OCI-LY7 (cell line): ENCODE measurements around the gene EPS8L2. TPM values are rescaled to one million over a fixed set of nuclear protein-coding genes. Genes with fewer than 3 reads are reported as not detected.

Experiments
- BruUV-seq: library from RNA; stranded (reverse); fragments of 400-500 nt; replicated peaks from 2 replicates; lab custom pipeline; 2021; lab: Mats Ljungman, UMichigan
- CTCF ChIA-PET: fragments of 300-600 bp; sonication (Branson Sonifier 250); formaldehyde crosslinking; loops from one replicate; lab custom pipeline; 2022; ENCODE audit warnings: antibody characterized with exemption; ENCODE audit not compliant: unreplicated experiment; lab: Charles Lee
- POLR2A ChIA-PET: fragments of 300-600 bp; sonication (Branson Sonifier 250); formaldehyde crosslinking; loops from one replicate; lab custom pipeline; 2022; ENCODE audit warnings: antibody characterized with exemption; lab: Charles Lee
- DNase-seq: peaks from one replicate; pipeline ENCODE4 v3.0.0-alpha.2; 2015; ENCODE audit warnings: low spot score
- H2AFZ ChIP-seq: fragments of 200-600 bp; sonication (generic), shearing (Covaris generic); 2 replicates; pipeline ENCODE4 v1.6.1; 2014; ENCODE audit warnings: mild to moderate bottlenecking, antibody characterized with exemption, low read length, moderate library complexity
- H3K27ac ChIP-seq: fragments of 200-600 bp; sonication (generic); 2 replicates; pipeline ENCODE4 v1.5.1; 2014; ENCODE audit warnings: mixed run types, low read depth, mild to moderate bottlenecking, moderate library complexity, low read length, inconsistent platforms; ENCODE audit not compliant: poor library complexity, severe bottlenecking
- H3K36me3 ChIP-seq: fragments of 200-600 bp; sonication (generic); 2 replicates; pipeline ENCODE4 v1.6.1; 2014; ENCODE audit warnings: mild to moderate bottlenecking, antibody characterized with exemption, low read length, moderate library complexity, mixed read lengths; ENCODE audit not compliant: insufficient read depth
- H3K4me1 ChIP-seq: fragments of 200-600 bp; sonication (generic); 2 replicates; pipeline ENCODE4 v1.5.1; 2014; ENCODE audit warnings: mild to moderate bottlenecking, low read length; ENCODE audit not compliant: insufficient read depth, poor library complexity, severe bottlenecking
- H3K4me2 ChIP-seq: fragments of 200-600 bp; sonication (generic); 2 replicates; pipeline ENCODE4 v1.6.1; 2014; ENCODE audit warnings: mild to moderate bottlenecking, low read length
- H3K4me3 ChIP-seq: fragments of 200-600 bp; sonication (generic); 2 replicates; pipeline ENCODE4 v1.5.1; 2014; ENCODE audit warnings: mild to moderate bottlenecking, low read depth, low read length; ENCODE audit not compliant: poor library complexity, severe bottlenecking
- H3K79me2 ChIP-seq: fragments of 200-600 bp; sonication (generic); 2 replicates; pipeline ENCODE4 v1.6.1; 2016; ENCODE audit warnings: low read depth, mild to moderate bottlenecking, low read length, moderate library complexity, mixed read lengths; ENCODE audit not compliant: insufficient read depth
- H3K9me2 ChIP-seq: fragments of 200-600 bp; sonication (generic); 2 replicates; pipeline ENCODE4 v1.6.1; 2016; ENCODE audit warnings: mild to moderate bottlenecking, low read length, mixed read lengths; ENCODE audit not compliant: insufficient read depth
- H3K9me3 ChIP-seq: fragments of 200-600 bp; sonication (generic); 2 replicates; pipeline ENCODE4 v1.6.1; 2014; ENCODE audit warnings: mild to moderate bottlenecking, mixed run types, low read length, mixed read lengths
- H4K20me1 ChIP-seq: fragments of 200-600 bp; sonication (generic); 2 replicates; pipeline ENCODE4 v1.6.1; 2014; ENCODE audit warnings: mild to moderate bottlenecking, antibody characterized with exemption, low read length, moderate library complexity, mixed read lengths; ENCODE audit not compliant: insufficient read depth
- CTCF ChIP-seq: fragments of 200-600 bp; sonication (generic); conservative IDR thresholded peaks from 2 replicates; pipeline ENCODE4 v1.5.1; 2014; ENCODE audit warnings: mild to moderate bottlenecking, antibody characterized with exemption, low read length, moderate library complexity, mixed read lengths
- EZH2phosphoT487 ChIP-seq: fragments of 200-600 bp; sonication (generic); IDR thresholded peaks from 2 replicates; pipeline ENCODE4 v1.6.1; 2018; ENCODE audit warnings: low read depth, borderline replicate concordance, mild to moderate bottlenecking, mixed run types, antibody characterized with exemption, low read length, moderate library complexity, mixed read lengths
- intact Hi-C: fragments of 100-400 bp; cut with micrococcal nuclease; formaldehyde crosslinking; loops from one replicate; pipeline ENCODE4 v1.10.0; 2022; ENCODE audit not compliant: unreplicated experiment
- total RNA-seq, 2 experiments: library from RNA; depleted of rRNA in 1 of 2; stranded (reverse); fragments of >200 nt in 1 of 2; shearing (Covaris generic) in 1 of 2; gene quantifications; 2 replicates each; pipeline ENCODE4 v1.2.3, GENCODE V29; 2014 to 2022

Gene EPS8L2
- total RNA-seq, 2 experiments from 2014 or later: 3.8 to 7.1 TPM

- Histone ChIP-seq H3K9me2 (no peaks in the 10 kb centered on the region), H4K20me1 (no peaks in the 10 kb centered on the region), H3K9me3 (no peaks in the 10 kb centered on the region), H3K4me3 (peak overlapping the region; percentile 83), H3K36me3 (peaks cover 16% of the 10 kb centered on the region), H2AFZ (no peak overlapping the region), H3K4me1 (peaks cover 37% of the 10 kb centered on the region), H3K27ac (no peak overlapping the region), H3K79me2 (peaks cover 34% of the 10 kb centered on the region; the same call in 1 of the 2 replicates), H3K4me2 (peak overlapping the region; percentile 73)
- no peak for TF ChIP-seq CTCF
- BruUV-seq: no TSS peak
- ChIA-PET CTCF (interaction anchor here (0.6 to 3.7 kb wide), 3 partner anchors 12 to 82 kb away, joined by 8 to 26 read pairs (median 15); no protein-coding TSS in a partner anchor), POLR2A (interaction anchor here (0.6 kb wide), 3 partner anchors 112 to 357 kb away, joined by 3 to 4 read pairs (median 3); no protein-coding TSS in a partner anchor)
- intact Hi-C loops: no loop called here
- DNase-seq: no peak
These were observed 12.0 kb upstream of the EPS8L2 start for GRCh38 chr11:693887-694562.

- H3K27ac ChIP-seq: peak within 1 kb of the TSS; percentile 88
- peaks cover 34% of the 10 kb centered on the region; the same call in 1 of the 2 replicates for H3K79me2 ChIP-seq
- no TSS peak for BruUV-seq
- no peak for TF ChIP-seq EZH2phosphoT487
- H3K4me3 ChIP-seq: peak within 1 kb of the TSS; percentile 83
- intact Hi-C loops: no loop called here
- H2AFZ ChIP-seq: peak within 1 kb of the TSS; percentile 60
- peak; percentile 99 for DNase-seq
- H3K36me3 ChIP-seq: peaks cover 9% of the 10 kb centered on the region
- no peaks in the 10 kb centered on the region for H3K9me3 ChIP-seq
- no peaks in the 10 kb centered on the region for H4K20me1 ChIP-seq
- POLR2A ChIA-PET: interaction anchor here (0.6 kb wide), 3 partner anchors 82 to 357 kb away, joined by 3 read pairs; no protein-coding TSS in a partner anchor
- no peaks in the 10 kb centered on the region for H3K9me2 ChIP-seq
- peak within 1 kb of the TSS; percentile 77 for H3K4me2 ChIP-seq
- peaks cover 37% of the 10 kb centered on the region for H3K4me1 ChIP-seq
- CTCF ChIA-PET: interaction anchor here (0.6 to 3.7 kb wide), 4 partner anchors 13 to 81 kb away, joined by 5 to 26 read pairs (median 12); no protein-coding TSS in a partner anchor
These were observed 11.3 kb upstream of the EPS8L2 start, which contains the start of gene DEAF1 for GRCh38 chr11:694563-695287. Gene DEAF1, minus strand, starts transcription at chr11:695222. Its CDS starts 175 bp downstream, at chr11:695047.

- peak overlapping the region; percentile 88 for H3K27ac ChIP-seq
- peak overlapping the region; percentile 83 for H3K4me3 ChIP-seq
- peaks cover 37% of the 10 kb centered on the region for H3K4me1 ChIP-seq
- DNase-seq: no peak
- no peaks in the 10 kb centered on the region for H3K9me3 ChIP-seq
- peak overlapping the region; percentile 62 for H3K4me2 ChIP-seq
- no peaks in the 10 kb centered on the region for H4K20me1 ChIP-seq
- TF ChIP-seq EZH2phosphoT487: no peak
- no peak for TF ChIP-seq CTCF
- ChIA-PET POLR2A (interaction anchor here (0.6 to 1.0 kb wide), 6 partner anchors 23 to 247 kb away, joined by 3 to 5 read pairs (median 4); no protein-coding TSS in a partner anchor), CTCF (interaction anchor here (0.6 to 3.7 kb wide), 5 partner anchors 27 to 1922 kb away, joined by 3 to 26 read pairs (median 5); no protein-coding TSS in a partner anchor)
- peak overlapping the region; percentile 42; the same call in 1 of the 2 replicates for H2AFZ ChIP-seq
- intact Hi-C loops: no loop called here
- peaks cover 7% of the 10 kb centered on the region; the same call in 1 of the 2 replicates for H3K36me3 ChIP-seq
- BruUV-seq: no TSS peak
- no peaks in the 10 kb centered on the region for H3K9me2 ChIP-seq
- H3K79me2 ChIP-seq: peaks cover 34% of the 10 kb centered on the region; the same call in 1 of the 2 replicates
These were observed 10.8 kb upstream of the EPS8L2 start for GRCh38 chr11:695288-695537.
